GM23338 (cell line): ENCODE results near the gene CFAP77. TPM values are rescaled to one million over a fixed set of nuclear protein-coding genes. Genes with fewer than 3 reads are reported as not detected.

Experiments
- ATAC-seq: fragments of 200-7000 bp; cut with Tn5 transposase; 3 replicates; pipeline ENCODE4 v1.9.1; 2020
- DNase-seq: peaks from one replicate; pipeline ENCODE4 v3.0.0-alpha.2; 2015; ENCODE audit warnings: low spot score
- H2AFZ ChIP-seq: fragments of 200-600 bp; sonication (generic); 2 replicates; pipeline ENCODE4 v1.8.0; 2016; ENCODE audit warnings: antibody characterized with exemption, mild to moderate bottlenecking, moderate library complexity
- H3F3A ChIP-seq: fragments of 200-600 bp; sonication (generic); replicated peaks from 2 replicates; pipeline ENCODE4 v1.8.0; 2017; ENCODE audit warnings: antibody characterized with exemption, mixed run types, low read depth
- H3K27ac ChIP-seq: fragments of 200-600 bp; sonication (generic); 2 replicates; pipeline ENCODE4 v1.6.1; 2016; ENCODE audit warnings: low read depth
- H3K27me3 ChIP-seq: fragments of 200-600 bp; sonication (generic); 2 replicates; pipeline ENCODE4 v1.8.0; 2016; ENCODE audit warnings: mild to moderate bottlenecking, mixed run types, moderate library complexity; ENCODE audit not compliant: insufficient read depth
- H3K36me3 ChIP-seq: fragments of 200-600 bp; sonication (generic); 2 replicates; pipeline ENCODE4 v1.8.0; 2016; ENCODE audit warnings: mild to moderate bottlenecking; ENCODE audit not compliant: insufficient read depth
- H3K4me1 ChIP-seq: fragments of 200-600 bp; sonication (generic); 2 replicates; pipeline ENCODE4 v1.8.0; 2016; ENCODE audit warnings: mild to moderate bottlenecking, moderate library complexity; ENCODE audit not compliant: insufficient read depth
- H3K4me2 ChIP-seq: fragments of 200-600 bp; sonication (generic); 2 replicates; pipeline ENCODE4 v1.7.1; 2017; ENCODE audit warnings: mixed run types
- H3K4me3 ChIP-seq: fragments of 200-600 bp; sonication (generic); 2 replicates; pipeline ENCODE4 v1.6.1; 2016; ENCODE audit warnings: mixed run types
- H3K79me2 ChIP-seq: fragments of 200-600 bp; sonication (generic); replicated peaks from 2 replicates; pipeline ENCODE4 v1.8.0; 2017; ENCODE audit warnings: mild to moderate bottlenecking; ENCODE audit not compliant: insufficient read depth
- H3K9me2 ChIP-seq: fragments of 200-600 bp; sonication (generic); 2 replicates; pipeline ENCODE4 v1.8.0; 2017; ENCODE audit not compliant: insufficient read depth
- H4K20me1 ChIP-seq: fragments of 200-600 bp; sonication (generic); replicated peaks from 2 replicates; pipeline ENCODE4 v1.8.0; 2017; ENCODE audit warnings: mild to moderate bottlenecking; ENCODE audit not compliant: insufficient read depth
- H3K27ac Mint-ChIP-seq: 2 replicates; pipeline ENCODE4 v1.8.0; 2020; ENCODE audit warnings: inconsistent platforms, mild to moderate bottlenecking, moderate library complexity, mixed read lengths
- H3K27me3 Mint-ChIP-seq: 3 replicates; pipeline ENCODE4 v1.8.0; 2022; ENCODE audit warnings: low read depth, mild to moderate bottlenecking, moderate library complexity, mixed read lengths, inconsistent platforms; ENCODE audit not compliant: insufficient read depth, poor library complexity
- H3K36me3 Mint-ChIP-seq: 3 replicates; pipeline ENCODE4 v1.8.0; 2021; ENCODE audit warnings: low read depth, mild to moderate bottlenecking, inconsistent platforms, moderate library complexity, mixed read lengths
- H3K4me1 Mint-ChIP-seq: 3 replicates; pipeline ENCODE4 v1.8.0; 2020; ENCODE audit warnings: mild to moderate bottlenecking, inconsistent platforms, mixed read lengths
- H3K4me3 Mint-ChIP-seq: 3 replicates; pipeline ENCODE4 v1.8.0; 2021; ENCODE audit warnings: moderate library complexity, mild to moderate bottlenecking, inconsistent platforms, mixed read lengths
- H3K9me3 Mint-ChIP-seq: 3 replicates; pipeline ENCODE4 v1.8.0; 2020; ENCODE audit warnings: moderate library complexity, mild to moderate bottlenecking, inconsistent platforms, mixed read lengths
- CREB1 ChIP-seq: fragments of 250-450 bp; sonication (Bioruptor Pico); IDR thresholded peaks from 2 replicates; pipeline ENCODE4 v1.5.0; 2020; ENCODE audit warnings: low read depth, mild to moderate bottlenecking, moderate library complexity
- EZH2 ChIP-seq: fragments of 200-600 bp; sonication (generic); IDR thresholded peaks from one replicate; pipeline ENCODE4 v1.8.0; 2017; ENCODE audit warnings: antibody characterized with exemption, mild to moderate bottlenecking, low read depth; ENCODE audit not compliant: unreplicated experiment
- EZH2phosphoT487 ChIP-seq: fragments of 200-600 bp; sonication (generic); IDR thresholded peaks from one replicate; pipeline ENCODE4 v1.8.1; 2018; ENCODE audit warnings: antibody characterized with exemption; ENCODE audit not compliant: unreplicated experiment
- JUNB ChIP-seq: IDR thresholded peaks from one replicate; pipeline ENCODE4 v1.6.1; 2016; ENCODE audit warnings: antibody characterized with exemption; ENCODE audit not compliant: unreplicated experiment
- NANOG ChIP-seq: IDR thresholded peaks from 2 replicates; pipeline ENCODE4 v1.6.1; 2016; ENCODE audit warnings: antibody characterized with exemption, borderline replicate concordance
- POLR2AphosphoS5 ChIP-seq: IDR thresholded peaks from 2 replicates; pipeline ENCODE4 v1.6.1; 2016; ENCODE audit warnings: antibody characterized with exemption, low read depth
- STAT1 ChIP-seq: IDR thresholded peaks from one replicate; pipeline ENCODE4 v1.6.1; 2016; ENCODE audit warnings: antibody characterized with exemption; ENCODE audit not compliant: unreplicated experiment
- ZNF114 ChIP-seq: fragments of 250-450 bp; sonication (Bioruptor Pico); IDR thresholded peaks from 2 replicates; pipeline ENCODE4 v1.5.0; 2020; ENCODE audit warnings: mild to moderate bottlenecking, moderate library complexity
- ZNF331 ChIP-seq: fragments of 250-450 bp; sonication (Bioruptor Pico); IDR thresholded peaks from 2 replicates; pipeline ENCODE4 v1.5.0; 2020; ENCODE audit warnings: low read depth, mild to moderate bottlenecking, moderate library complexity
- polyA plus RNA-seq: library from polyadenylated mRNA; unstranded; fragments of >200 nt; fragmentation: Nextera tagmentation; extraction: Ambion mirVana; gene quantifications from 2 replicates; pipeline ENCODE4 v1.2.1, GENCODE V29; 2016
- total RNA-seq: library from RNA; depleted of rRNA; stranded (reverse); fragments of >200 nt; shearing (Covaris generic); gene quantifications from 2 replicates; pipeline ENCODE4 v1.2.3, GENCODE V29; 2014
- TF ChIP-seq, protein P1 (sequence below): IDR thresholded peaks from one replicate; pipeline ENCODE4 v1.6.1; 2018; ENCODE audit warnings: antibody characterized with exemption; ENCODE audit not compliant: unreplicated experiment
- TF ChIP-seq, protein P2 (sequence below): IDR thresholded peaks from 2 replicates; pipeline ENCODE4 v1.6.1; 2016; ENCODE audit warnings: antibody characterized with exemption
- TF ChIP-seq, protein P3 (sequence below), 2 experiments: fragments of 200-600 bp in 1 of 2; sonication (generic) in 1 of 2; conservative IDR thresholded peaks; 2 replicates each; pipeline versions ENCODE4 v1.5.1 to v1.6.1; 2016 to 2017; ENCODE audit warnings: antibody characterized with exemption in 2 of 2, low read depth in 2 of 2, mild to moderate bottlenecking in 2 of 2, moderate library complexity in 1 of 2

The CFAP77 gene
- total and polyA plus RNA-seq, 2 experiments from 2014 or later = 0.97 to 1.3 TPM

DNA sequence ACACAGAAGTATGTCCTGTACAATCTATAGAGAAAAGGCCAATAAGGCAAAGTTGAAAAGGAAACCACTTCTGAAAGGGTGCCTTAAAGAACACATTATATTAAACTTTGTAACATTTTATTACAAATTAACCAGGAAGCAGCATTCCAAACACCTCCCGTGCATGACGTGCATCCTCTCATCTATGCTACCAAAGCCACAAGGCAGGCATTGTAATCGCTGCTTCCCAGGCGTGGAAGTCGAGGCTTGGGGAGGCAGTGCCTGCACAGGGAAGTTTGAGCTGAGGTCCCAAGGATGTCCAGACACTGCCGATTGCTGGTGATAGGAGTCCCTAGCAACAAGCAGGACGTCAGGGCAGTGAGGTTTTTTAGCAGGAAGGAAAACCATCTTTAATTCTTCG is 128.1 kb downstream of the CFAP77 start (continued):
- TF ChIP-seq, protein P1, sequence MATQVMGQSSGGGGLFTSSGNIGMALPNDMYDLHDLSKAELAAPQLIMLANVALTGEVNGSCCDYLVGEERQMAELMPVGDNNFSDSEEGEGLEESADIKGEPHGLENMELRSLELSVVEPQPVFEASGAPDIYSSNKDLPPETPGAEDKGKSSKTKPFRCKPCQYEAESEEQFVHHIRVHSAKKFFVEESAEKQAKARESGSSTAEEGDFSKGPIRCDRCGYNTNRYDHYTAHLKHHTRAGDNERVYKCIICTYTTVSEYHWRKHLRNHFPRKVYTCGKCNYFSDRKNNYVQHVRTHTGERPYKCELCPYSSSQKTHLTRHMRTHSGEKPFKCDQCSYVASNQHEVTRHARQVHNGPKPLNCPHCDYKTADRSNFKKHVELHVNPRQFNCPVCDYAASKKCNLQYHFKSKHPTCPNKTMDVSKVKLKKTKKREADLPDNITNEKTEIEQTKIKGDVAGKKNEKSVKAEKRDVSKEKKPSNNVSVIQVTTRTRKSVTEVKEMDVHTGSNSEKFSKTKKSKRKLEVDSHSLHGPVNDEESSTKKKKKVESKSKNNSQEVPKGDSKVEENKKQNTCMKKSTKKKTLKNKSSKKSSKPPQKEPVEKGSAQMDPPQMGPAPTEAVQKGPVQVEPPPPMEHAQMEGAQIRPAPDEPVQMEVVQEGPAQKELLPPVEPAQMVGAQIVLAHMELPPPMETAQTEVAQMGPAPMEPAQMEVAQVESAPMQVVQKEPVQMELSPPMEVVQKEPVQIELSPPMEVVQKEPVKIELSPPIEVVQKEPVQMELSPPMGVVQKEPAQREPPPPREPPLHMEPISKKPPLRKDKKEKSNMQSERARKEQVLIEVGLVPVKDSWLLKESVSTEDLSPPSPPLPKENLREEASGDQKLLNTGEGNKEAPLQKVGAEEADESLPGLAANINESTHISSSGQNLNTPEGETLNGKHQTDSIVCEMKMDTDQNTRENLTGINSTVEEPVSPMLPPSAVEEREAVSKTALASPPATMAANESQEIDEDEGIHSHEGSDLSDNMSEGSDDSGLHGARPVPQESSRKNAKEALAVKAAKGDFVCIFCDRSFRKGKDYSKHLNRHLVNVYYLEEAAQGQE = no peak
- no peak for TF ChIP-seq POLR2AphosphoS5

DNA sequence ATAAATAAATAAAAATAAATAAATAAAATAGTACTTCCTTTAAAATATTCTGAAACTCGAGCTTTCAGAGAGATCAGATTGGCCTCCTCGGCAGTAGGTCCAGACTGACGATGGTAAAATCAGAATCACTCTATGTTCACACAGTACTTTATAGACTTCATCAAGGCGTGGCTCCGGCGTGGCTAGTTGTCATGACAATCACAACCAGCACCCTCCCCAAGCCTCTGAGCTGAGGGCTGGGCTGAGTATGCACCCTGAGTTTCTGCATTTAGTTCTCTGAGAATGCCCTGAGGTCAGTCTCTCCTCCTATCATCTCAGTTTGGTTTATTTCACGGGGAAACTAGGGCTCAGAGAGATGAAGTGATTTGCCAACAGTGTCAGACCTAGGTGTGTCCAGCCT is 129.1 kb downstream of the CFAP77 start:
- Histone ChIP-seq H3K4me1 (peaks cover 10% of the 10 kb centered on the region; the same call in 1 of the 2 replicates), H3K79me2 (no peaks in the 10 kb centered on the region), H3F3A (no peaks in the 10 kb centered on the region), H3K4me2 (no peak overlapping the region), H3K9me2 (no peaks in the 10 kb centered on the region), H3K4me3 (no peak overlapping the region), H4K20me1 (no peaks in the 10 kb centered on the region), H2AFZ (no peak overlapping the region), H3K36me3 (no peaks in the 10 kb centered on the region), H3K27ac (no peak overlapping the region), H3K27me3 (no peaks in the 10 kb centered on the region)
- H3K4me3 Mint-ChIP-seq = no peak overlapping the region
- H3K4me1 Mint-ChIP-seq = peaks cover 17% of the 10 kb centered on the region
- H3K9me3 Mint-ChIP-seq = peaks cover 21% of the 10 kb centered on the region
- H3K36me3 Mint-ChIP-seq = peaks cover 5% of the 10 kb centered on the region; the same call in 2 of the 3 replicates
- TF ChIP-seq ZNF331 (CRISPR knock-in tag) (no peak), NANOG (no peak), JUNB (no peak)
- TF ChIP-seq, protein P2, sequence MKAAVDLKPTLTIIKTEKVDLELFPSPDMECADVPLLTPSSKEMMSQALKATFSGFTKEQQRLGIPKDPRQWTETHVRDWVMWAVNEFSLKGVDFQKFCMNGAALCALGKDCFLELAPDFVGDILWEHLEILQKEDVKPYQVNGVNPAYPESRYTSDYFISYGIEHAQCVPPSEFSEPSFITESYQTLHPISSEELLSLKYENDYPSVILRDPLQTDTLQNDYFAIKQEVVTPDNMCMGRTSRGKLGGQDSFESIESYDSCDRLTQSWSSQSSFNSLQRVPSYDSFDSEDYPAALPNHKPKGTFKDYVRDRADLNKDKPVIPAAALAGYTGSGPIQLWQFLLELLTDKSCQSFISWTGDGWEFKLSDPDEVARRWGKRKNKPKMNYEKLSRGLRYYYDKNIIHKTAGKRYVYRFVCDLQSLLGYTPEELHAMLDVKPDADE = no peak
- TF ChIP-seq, protein P3, sequence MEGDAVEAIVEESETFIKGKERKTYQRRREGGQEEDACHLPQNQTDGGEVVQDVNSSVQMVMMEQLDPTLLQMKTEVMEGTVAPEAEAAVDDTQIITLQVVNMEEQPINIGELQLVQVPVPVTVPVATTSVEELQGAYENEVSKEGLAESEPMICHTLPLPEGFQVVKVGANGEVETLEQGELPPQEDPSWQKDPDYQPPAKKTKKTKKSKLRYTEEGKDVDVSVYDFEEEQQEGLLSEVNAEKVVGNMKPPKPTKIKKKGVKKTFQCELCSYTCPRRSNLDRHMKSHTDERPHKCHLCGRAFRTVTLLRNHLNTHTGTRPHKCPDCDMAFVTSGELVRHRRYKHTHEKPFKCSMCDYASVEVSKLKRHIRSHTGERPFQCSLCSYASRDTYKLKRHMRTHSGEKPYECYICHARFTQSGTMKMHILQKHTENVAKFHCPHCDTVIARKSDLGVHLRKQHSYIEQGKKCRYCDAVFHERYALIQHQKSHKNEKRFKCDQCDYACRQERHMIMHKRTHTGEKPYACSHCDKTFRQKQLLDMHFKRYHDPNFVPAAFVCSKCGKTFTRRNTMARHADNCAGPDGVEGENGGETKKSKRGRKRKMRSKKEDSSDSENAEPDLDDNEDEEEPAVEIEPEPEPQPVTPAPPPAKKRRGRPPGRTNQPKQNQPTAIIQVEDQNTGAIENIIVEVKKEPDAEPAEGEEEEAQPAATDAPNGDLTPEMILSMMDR (conservative IDR thresholded peaks at IDR 0.05; ENCODE audit: low read depth in 2 of 2) = no peak
- peaks cover 14% of the 10 kb centered on the region for H3K27me3 Mint-ChIP-seq
- ATAC-seq (no peak), DNase-seq (no peak)
- no peak overlapping the region for H3K27ac Mint-ChIP-seq

DNA sequence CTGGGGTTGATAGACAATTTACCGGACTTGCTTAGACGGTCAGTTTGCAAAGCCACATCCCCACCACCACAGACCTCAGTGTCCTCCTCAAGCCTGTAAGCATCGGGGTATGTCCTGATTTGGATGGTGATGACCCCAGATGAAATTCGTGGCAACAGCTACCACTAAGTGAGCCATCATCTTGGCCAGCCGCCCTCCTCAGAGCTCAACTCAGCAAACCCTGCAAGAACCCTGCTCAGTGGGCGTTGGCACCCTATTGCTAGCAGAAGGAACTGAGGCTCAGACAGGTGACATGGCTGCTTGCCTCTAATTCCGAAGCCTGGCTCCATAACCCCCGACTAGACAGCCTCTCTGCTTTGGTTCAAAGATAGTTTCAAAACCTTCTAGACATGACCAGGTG is 131.0 kb downstream of the CFAP77 start:
- Histone ChIP-seq H4K20me1 (no peaks in the 10 kb centered on the region), H3K4me3 (no peak overlapping the region), H3K36me3 (no peaks in the 10 kb centered on the region), H3K4me2 (no peak overlapping the region), H3F3A (no peaks in the 10 kb centered on the region), H3K9me2 (no peaks in the 10 kb centered on the region), H2AFZ (no peak overlapping the region), H3K27me3 (no peaks in the 10 kb centered on the region), H3K27ac (no peak overlapping the region), H3K4me1 (peaks cover 10% of the 10 kb centered on the region; the same call in 1 of the 2 replicates), H3K79me2 (no peaks in the 10 kb centered on the region)
- no peak for ATAC-seq
- Mint-ChIP-seq H3K9me3 (peaks cover 5% of the 10 kb centered on the region; the same call in 1 of the 3 replicates), H3K4me3 (no peak overlapping the region), H3K36me3 (no peaks in the 10 kb centered on the region; the same call in 2 of the 3 replicates), H3K27me3 (peaks cover 15% of the 10 kb centered on the region), H3K4me1 (peaks cover 17% of the 10 kb centered on the region), H3K27ac (no peak overlapping the region)
- DNase-seq = no peak
- TF ChIP-seq JUNB (no peak), NANOG (no peak), CREB1 (CRISPR knock-in tag) (no peak), STAT1 (no peak), EZH2phosphoT487 (no peak), ZNF114 (CRISPR knock-in tag) (no peak), EZH2 (no peak), POLR2AphosphoS5 (no peak), ZNF331 (CRISPR knock-in tag) (no peak)
- TF ChIP-seq, protein P3 (conservative IDR thresholded peaks at IDR 0.05; ENCODE audit: low read depth in 2 of 2) = no peak
- TF ChIP-seq, protein P2 = no peak
